Psoas muscle (tissue), 8 donors: Measurements from ENCODE around the gene CSPG4. TPM values are rescaled to one million over a fixed set of nuclear protein-coding genes. Genes with fewer than 3 reads are reported as not detected.

Experiments used
- ATAC-seq, 4 donors: fragments of 200-7000 bp; cut with Tn5 transposase; one replicate each; pipeline ENCODE4 v1.9.1; 2020; ENCODE audit warnings: moderate library complexity in 3 of 4, mild to moderate bottlenecking in 2 of 4
- DNase-seq, 2 donors: peaks; one replicate each; pipeline ENCODE4 v3.0.0-alpha.2; 2020
- H3K27ac ChIP-seq: fragments of 200-600 bp; one replicate; pipeline ENCODE4 v1.8.0; 2022
- H3K27me3 ChIP-seq, 3 donors: fragments of 200-600 bp in 1 of 3; one replicate each; pipeline versions ENCODE4 v1.6.1 to v1.8.0; 2013 to 2022; ENCODE audit warnings: low read length in 2 of 3, mild to moderate bottlenecking in 2 of 3, moderate library complexity in 1 of 3; ENCODE audit not compliant: insufficient read depth in 3 of 3
- H3K36me3 ChIP-seq, 2 donors: fragments of 200-600 bp in 1 of 2; one replicate each; pipeline versions ENCODE4 v1.6.1 to v1.8.0; 2013 to 2022; ENCODE audit warnings: low read depth in 1 of 2, mild to moderate bottlenecking in 1 of 2, moderate library complexity in 1 of 2; ENCODE audit not compliant: insufficient read depth in 1 of 2
- H3K4me1 ChIP-seq: fragments of 200-600 bp; one replicate; pipeline ENCODE4 v1.8.0; 2022
- H3K4me3 ChIP-seq: fragments of 200-600 bp; one replicate; pipeline ENCODE4 v1.8.0; 2022; ENCODE audit warnings: mild to moderate bottlenecking
- H3K9me3 ChIP-seq: fragments of 200-600 bp; one replicate; pipeline ENCODE4 v1.8.0; 2022
- CTCF ChIP-seq: fragments of 200-600 bp; IDR thresholded peaks from one replicate; pipeline ENCODE4 v1.8.0; 2022; ENCODE audit warnings: antibody characterized with exemption
- WGBS, 3 donors: extraction: QIAGEN DNeasy Blood & Tissue Kit; methylation state at CpG; one replicate each; pipeline versions ENCODE4 v1.1.6 to v1.1.7; 2013; 5-methylcytosine and 5-hydroxymethylcytosine counted together
- intact Hi-C, 2 donors: fragments of 100-400 bp; cut with DNase I; formaldehyde crosslinking; loops; one replicate each; pipeline versions ENCODE4 v1.11.0 to v1.14.2; 2022
- polyA plus RNA-seq, 3 donors: library from polyadenylated mRNA; stranded (reverse); fragments of 200-250 nt; gene quantifications; one replicate each; pipeline ENCODE4 v1.2.3, GENCODE V29; 2013
- total RNA-seq, 4 donors: library from RNA; stranded (reverse); fragmentation: NEBNext Ultra II Directional in 2 of 4; extraction: Animal tissue kit (Norgen Biotek cat#: 25700) in 2 of 4; gene quantifications; one replicate each; pipeline versions ENCODE4 v1.2.1 to v1.2.4, GENCODE V29; 2021 to 2023
- donor health status: healthy with polysubstance abuse.
- donor health status: DM: no; HTN: no; CAD: no; lungs with moderate emphysema.
- donor health status: Bipolar disorder and iron deficiency.
- donor health status: healthy.
- donor health status: DM: yes; HTN: yes; CAD: no.
- donor health status: DM: no; HTN: no; CAD: no.
- donor health status: DM: no; HTN: no; CAD: no.
- donor health status: DM: yes; HTN: yes; CAD: no.

The CSPG4 gene
- total and polyA plus RNA-seq, 7 donors, result 8.1 to 49.5 (median 15.9) TPM

- 68 to 82% (median 70%) methylated on average over 3 of the region's 3 CpGs for WGBS, 3 donors
- H3K9me3 ChIP-seq, result no peaks in the 10 kb centered on the region
- no peak overlapping the region for H3K4me3 ChIP-seq
- peaks cover 0 to 13% of the 10 kb centered on the region in 2 donors for H3K36me3 ChIP-seq
- intact Hi-C loops, result no loop called here
- peak overlapping the region; percentile 68 for H3K27ac ChIP-seq
- no peak for TF ChIP-seq CTCF
- DNase-seq (peak in 1 of 2 donors; percentile 11), ATAC-seq (no peak)
- no peaks in the 10 kb centered on the region for H3K27me3 ChIP-seq
- peaks cover 4% of the 10 kb centered on the region for H3K4me1 ChIP-seq
Observed at GRCh38 chr15:75661756-75662140, 50.9 kb downstream of the CSPG4 start.

GRCh38 chr15:75661100-75661755 lies 51.4 kb downstream of the CSPG4 start:
- Histone ChIP-seq H3K9me3 (no peaks in the 10 kb centered on the region), H3K4me1 (peaks cover under 1% of the 10 kb centered on the region), H3K36me3 (peaks cover 0 to 13% of the 10 kb centered on the region in 2 donors), H3K27me3 (no peaks in the 10 kb centered on the region), H3K27ac (peak overlapping the region; percentile 68), H3K4me3 (no peak overlapping the region)
- WGBS, 3 donors, result 50 to 70% (median 61%) methylated on average over 9 to 14 of the region's 14 CpGs
- no peak for TF ChIP-seq CTCF
- ATAC-seq, result peak; percentile 67 to 79 (median 70)
- peak; percentile 88 to 90 for DNase-seq
- intact Hi-C loops, result no loop called here

- Histone ChIP-seq H3K36me3 (peaks cover 0 to 13% of the 10 kb centered on the region in 2 donors), H3K4me1 (no peaks in the 10 kb centered on the region), H3K9me3 (no peaks in the 10 kb centered on the region), H3K27me3 (no peaks in the 10 kb centered on the region), H3K27ac (peak overlapping the region; percentile 68), H3K4me3 (no peak overlapping the region)
- TF ChIP-seq CTCF, result no peak
- no peak for ATAC-seq
- DNase-seq, result peak; percentile 2 to 34
- 51 to 70% (median 53%) methylated on average over 17 of the region's 17 CpGs for WGBS, 3 donors
- intact Hi-C loops, result no loop called here
Observed at GRCh38 chr15:75659928-75660645, 52.6 kb downstream of the CSPG4 start.

GRCh38 chr15:75659141-75659771 lies 53.4 kb downstream of the CSPG4 start:
- Histone ChIP-seq H3K36me3 (peaks cover 0 to 13% of the 10 kb centered on the region in 2 donors), H3K9me3 (no peaks in the 10 kb centered on the region), H3K27me3 (no peaks in the 10 kb centered on the region), H3K27ac (no peak overlapping the region), H3K4me1 (no peaks in the 10 kb centered on the region), H3K4me3 (no peak overlapping the region)
- DNase-seq (peak; percentile 23 to 54), ATAC-seq (no peak)
- intact Hi-C loops, result no loop called here
- WGBS, 3 donors, result 56 to 69% (median 58%) methylated on average over 9 of the region's 9 CpGs
- TF ChIP-seq CTCF, result no peak
